Mesenteric fat pad (tissue), 1 donor: ENCODE data around the gene POLQ. TPM values are rescaled to one million over a fixed set of nuclear protein-coding genes. Genes with fewer than 3 reads are reported as not detected.
"Not testable (repeated sequence)": the region's sequence is repeated elsewhere in the genome, so short reads cannot be mapped to it uniquely, and the experiment has no call there.

Source experiments
- DNase-seq: peaks from one replicate; pipeline ENCODE4 v3.0.0-alpha.2; 2020; ENCODE audit warnings: low spot score
- total RNA-seq: library from RNA; stranded (reverse); fragmentation: NEBNext Ultra II Directional; extraction: Animal tissue kit (Norgen Biotek cat#: 25700); gene quantifications from one replicate; pipeline ENCODE4 v1.2.1, GENCODE V29; 2021
- donor health status: DM: yes; HTN: yes; CAD: no.

Gene POLQ
- total RNA-seq, 1 donor from 2014 or later = 0.51 TPM

DNA sequence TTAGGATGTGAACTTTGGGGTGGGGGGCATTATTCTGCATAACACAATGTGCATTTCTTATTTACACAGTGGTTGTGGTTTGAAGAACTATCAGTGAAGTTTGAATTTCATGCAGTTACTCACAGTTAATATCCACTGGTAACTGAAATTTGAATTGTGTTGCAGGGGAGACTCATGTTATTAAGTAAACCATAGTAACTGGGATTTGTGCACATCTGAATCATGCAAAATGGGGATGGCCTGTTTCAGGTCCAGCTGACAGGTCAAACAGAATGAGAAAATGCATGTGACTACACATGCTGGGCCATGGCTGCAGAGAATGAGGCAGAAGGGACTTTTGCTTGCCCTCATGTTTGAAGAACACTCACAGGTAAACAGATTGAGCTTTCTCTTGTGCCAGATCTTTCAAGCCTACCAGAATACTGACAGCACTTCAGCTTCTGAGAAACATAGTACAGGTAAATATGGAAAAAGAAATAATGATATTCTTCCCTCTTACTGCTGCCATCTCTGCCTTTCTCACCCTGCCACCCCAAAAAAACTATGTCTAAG lies 115.0 kb downstream of the POLQ start:
- DNase-seq = no peak

DNA sequence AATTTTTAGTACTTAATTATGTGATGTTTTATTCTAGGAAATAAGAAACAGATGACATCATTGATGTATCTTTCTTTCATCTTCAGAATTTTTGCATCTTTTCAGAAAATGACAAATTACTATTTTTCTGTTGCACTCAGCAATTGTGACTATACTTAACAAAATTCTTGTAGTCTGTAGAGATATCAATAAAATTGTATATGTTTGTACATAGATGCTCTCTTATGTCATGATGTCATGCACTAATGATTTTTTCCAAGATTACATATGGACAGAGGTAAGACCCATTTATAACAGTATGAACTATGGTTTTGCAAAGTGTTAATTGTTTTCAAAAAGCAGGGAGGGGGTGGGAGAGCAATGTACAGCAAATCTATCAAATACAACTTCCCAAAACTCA lies 121.2 kb downstream of the POLQ start:
- no peak for DNase-seq

DNA sequence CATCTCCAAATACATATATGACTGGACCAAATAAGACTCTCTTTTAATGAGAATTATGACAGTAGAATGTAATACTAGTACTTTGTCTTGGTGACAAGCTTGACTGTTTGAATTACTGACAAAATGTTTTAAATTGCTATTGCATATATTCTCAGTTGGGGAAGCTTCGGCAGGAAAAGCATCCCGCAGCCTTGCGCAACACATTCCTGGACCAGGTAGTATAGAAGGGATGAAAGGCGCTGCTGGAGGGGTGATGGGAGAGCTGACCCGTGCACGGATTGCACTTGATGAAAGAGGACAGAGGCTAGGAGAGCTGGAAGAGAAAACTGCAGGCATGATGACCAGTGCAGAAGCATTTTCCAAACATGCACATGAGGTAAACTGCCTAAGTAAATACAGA lies 127.6 kb downstream of the POLQ start:
- no peak for DNase-seq

DNA sequence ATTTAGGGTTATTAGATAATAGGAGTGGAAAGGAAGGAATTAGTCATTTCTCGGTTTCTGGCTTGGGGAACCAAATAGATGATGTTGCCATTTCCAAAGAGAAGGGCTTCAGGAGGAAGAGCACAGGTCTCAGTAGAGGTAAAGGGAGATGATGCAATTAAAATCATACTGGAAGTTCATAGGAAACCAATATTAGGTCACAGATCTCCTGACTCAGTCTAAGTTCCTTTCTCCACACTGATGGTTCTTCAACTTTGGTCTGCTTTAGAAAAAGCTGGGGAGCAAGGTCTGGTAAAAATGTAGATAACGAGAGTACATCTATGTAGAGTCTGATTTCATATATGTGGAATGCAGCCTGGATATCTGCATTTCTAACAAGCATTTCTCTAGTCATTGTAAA lies 130.9 kb downstream of the POLQ start:
- DNase-seq = no peak

DNA sequence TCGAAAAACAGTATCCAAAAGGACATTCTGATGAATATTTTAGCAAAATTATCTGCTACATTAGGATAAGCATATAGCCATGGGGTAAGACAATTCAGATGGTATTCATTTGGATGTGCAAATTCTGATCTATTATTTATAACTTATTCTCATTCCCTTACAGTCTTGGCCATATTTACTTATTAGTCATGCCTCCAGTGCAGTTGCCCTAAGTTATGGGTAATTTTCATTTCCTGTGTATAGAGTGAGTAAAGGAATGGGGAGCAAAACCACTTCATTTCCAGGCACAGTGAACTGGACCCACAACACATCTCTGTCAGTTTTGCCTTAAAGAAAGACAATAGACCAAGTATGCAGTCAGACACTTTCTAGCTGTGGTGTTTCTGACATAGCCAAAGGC lies 134.3 kb downstream of the POLQ start:
- no peak for DNase-seq

DNA sequence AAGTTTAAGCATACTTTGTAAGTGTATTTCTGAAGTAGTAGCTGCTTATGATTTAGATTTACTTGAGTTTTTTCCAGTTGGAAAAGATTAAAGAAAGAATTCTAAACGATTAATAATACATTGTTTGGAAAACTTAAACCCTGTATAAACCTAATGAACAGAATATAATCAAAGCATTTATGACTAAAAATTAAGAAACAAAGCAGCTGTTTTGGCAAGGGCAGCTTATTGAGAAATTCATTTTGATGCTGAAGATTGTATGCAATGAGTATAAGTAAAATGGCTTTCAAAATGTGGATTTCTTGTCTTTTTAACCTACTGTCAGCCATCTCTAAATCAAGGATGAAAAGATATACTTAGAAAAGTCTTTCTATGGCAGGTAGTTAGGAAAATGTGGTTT lies 140.2 kb downstream of the POLQ start:
- no peak for DNase-seq

DNA sequence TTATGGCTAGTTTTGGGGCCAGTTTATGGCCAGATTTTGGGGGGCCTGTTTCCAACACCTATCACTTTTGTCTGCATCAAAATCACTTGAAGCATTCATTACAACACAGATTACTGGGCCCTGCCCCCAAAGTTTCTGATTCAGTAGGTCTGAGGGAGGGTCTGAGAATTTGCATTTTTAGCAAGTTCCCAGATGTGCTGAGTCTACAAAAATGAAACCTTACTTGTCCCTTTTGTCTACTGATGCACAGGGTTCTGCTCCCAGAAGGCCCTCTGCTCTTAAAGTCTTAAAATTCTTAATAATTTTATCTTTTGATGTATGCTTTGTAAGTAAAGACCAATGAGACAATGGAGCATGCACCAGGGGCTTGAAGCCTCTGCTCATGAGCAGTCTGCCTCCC lies 146.0 kb downstream of the POLQ start:
- no peak for DNase-seq

DNA sequence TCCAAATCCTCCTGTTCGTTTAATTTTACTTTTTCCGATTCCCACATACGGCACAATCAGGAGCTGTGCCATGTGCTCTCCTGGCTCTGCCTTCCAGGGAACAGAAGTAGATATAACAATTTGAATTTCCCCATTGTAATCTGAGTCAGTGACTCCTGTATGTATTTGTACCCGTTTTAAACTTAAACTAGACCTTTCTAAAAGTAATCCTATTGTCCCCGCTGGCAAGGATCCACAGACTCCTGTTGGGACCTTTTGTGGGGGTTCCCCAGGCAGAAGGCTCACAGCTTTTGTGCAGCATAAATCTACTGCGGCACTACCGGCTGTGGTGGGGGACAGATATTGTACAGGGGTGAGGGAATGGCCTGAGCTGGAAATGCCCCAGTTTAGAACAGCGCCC lies 147.7 kb downstream of the POLQ start:
- not testable (repeated sequence) for DNase-seq

DNA sequence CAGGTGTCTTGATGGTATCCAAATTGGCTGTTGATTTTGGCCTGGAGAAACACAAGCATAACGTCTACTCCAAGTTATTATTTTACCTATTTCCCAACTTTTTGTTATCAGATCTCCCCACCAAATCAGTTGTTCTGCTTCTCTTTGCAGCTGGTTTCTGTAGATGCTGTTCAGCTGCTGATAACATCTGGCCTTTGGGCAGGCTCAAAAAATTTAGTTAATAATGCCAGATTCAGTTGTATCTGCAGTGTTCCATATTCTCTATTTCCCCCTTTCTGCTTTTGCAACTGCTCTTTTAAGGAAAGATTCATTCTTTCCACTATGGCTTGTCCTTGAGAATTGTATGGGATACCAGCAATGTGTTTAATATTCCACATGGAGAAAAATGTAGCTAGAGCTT lies 149.8 kb downstream of the POLQ start:
- not testable (repeated sequence) for DNase-seq

DNA sequence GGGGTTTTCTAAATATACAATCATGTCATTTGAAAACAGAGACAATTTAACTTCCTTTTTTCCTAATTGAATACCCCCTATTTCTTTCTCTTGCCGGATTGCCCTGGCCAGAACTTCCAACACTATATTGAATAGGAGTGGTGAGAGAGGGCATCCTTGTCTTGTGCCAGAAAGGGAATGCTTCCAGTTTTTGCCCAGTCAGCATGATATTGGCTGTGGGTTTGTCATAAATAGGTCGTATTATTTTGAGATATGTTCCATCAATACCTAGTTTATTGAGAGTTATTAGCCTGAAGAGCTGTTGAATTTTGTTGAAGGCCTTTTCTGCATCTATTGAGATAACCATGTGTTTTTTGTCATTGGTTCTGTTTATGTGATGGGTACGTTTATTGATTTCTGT lies 157.5 kb downstream of the POLQ start:
- not testable (repeated sequence) for DNase-seq

Other genes starting within 250 kb of the POLQ start
- not detected for gene ARGFX, start 22.0 kb upstream of the POLQ start, total RNA-seq
- 0.13 TPM for gene FBXO40, start 47.4 kb upstream of the POLQ start, total RNA-seq
- 82.1 TPM for gene HCLS1, start 114.9 kb upstream of the POLQ start, total RNA-seq
- gene GOLGB1, start 203.8 kb upstream of the POLQ start, total RNA-seq = 56.5 TPM